Measurements from ENCODE around the gene OR1L1.

DNA sequence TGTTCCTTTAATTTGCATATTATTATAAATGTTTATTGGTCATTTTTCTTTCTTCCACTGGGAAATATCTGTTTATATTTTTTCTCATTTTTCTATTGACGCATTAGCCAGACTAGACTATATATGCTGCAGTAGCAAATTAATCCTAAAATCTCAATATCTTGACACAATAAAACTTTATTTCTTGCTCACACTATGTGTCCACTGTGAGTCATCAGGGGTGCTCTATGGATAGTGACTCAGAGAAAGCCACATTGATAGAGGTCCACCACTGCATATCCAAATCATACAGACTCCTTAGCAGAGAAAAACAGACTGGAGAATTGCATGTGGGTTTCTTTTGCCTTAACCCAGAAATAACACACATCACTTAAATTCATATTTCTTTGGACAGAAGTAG is 34.2 kb downstream of the OR1L1 start:
- TF ChIP-seq, protein P1, sequence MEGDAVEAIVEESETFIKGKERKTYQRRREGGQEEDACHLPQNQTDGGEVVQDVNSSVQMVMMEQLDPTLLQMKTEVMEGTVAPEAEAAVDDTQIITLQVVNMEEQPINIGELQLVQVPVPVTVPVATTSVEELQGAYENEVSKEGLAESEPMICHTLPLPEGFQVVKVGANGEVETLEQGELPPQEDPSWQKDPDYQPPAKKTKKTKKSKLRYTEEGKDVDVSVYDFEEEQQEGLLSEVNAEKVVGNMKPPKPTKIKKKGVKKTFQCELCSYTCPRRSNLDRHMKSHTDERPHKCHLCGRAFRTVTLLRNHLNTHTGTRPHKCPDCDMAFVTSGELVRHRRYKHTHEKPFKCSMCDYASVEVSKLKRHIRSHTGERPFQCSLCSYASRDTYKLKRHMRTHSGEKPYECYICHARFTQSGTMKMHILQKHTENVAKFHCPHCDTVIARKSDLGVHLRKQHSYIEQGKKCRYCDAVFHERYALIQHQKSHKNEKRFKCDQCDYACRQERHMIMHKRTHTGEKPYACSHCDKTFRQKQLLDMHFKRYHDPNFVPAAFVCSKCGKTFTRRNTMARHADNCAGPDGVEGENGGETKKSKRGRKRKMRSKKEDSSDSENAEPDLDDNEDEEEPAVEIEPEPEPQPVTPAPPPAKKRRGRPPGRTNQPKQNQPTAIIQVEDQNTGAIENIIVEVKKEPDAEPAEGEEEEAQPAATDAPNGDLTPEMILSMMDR (IDR thresholded peaks at IDR 0.05), result no peak
- no peak for TF ChIP-seq POLR2A (IDR thresholded peaks at IDR 0.05)
